Measurements from ENCODE around the gene HS6ST3.

The HS6ST3 gene

GRCh38 chr13:96185818-96186217, 95.9 kb downstream of the HS6ST3 start:
- no peaks in the 10 kb centered on the region for H3K4me1 ChIP-seq (ENCODE audit: insufficient read depth, low read length)
- H3K9ac ChIP-seq (ENCODE audit: low read depth, low read length): no peak overlapping the region
- no peaks in the 10 kb centered on the region for H3K36me3 ChIP-seq (ENCODE audit: insufficient read depth, low read length)
- ATAC-seq (ENCODE audit: insufficient read depth, low read depth): no peak
- DNase-seq: no peak
- no peak overlapping the region for H3K4me3 ChIP-seq (ENCODE audit: low read depth in 1 of 2, low read length in 2 of 2)
- no peaks in the 10 kb centered on the region for H3K27me3 ChIP-seq (ENCODE audit: insufficient read depth, low read length, poor library complexity)
- H2AFZ ChIP-seq (ENCODE audit: low read depth, low read length): no peak overlapping the region
- no peaks in the 10 kb centered on the region for H4K20me1 ChIP-seq (ENCODE audit: insufficient read depth, low read length)
- H3K27ac ChIP-seq (ENCODE audit: low read length): no peak overlapping the region
- no peaks in the 10 kb centered on the region for H3K9me3 ChIP-seq (ENCODE audit: insufficient read depth, low read length, severe bottlenecking)
- no peak overlapping the region for H3K4me2 ChIP-seq (ENCODE audit: insufficient read depth, low read length)
- TF ChIP-seq EZH2 (IDR thresholded peaks at IDR 0.05; ENCODE audit: borderline replicate concordance, low read depth, low read length, severe bottlenecking) (no peak), CTCF (IDR thresholded peaks at IDR 0.05; ENCODE audit: borderline replicate concordance, extremely low read depth, low read length, poor library complexity, severe bottlenecking) (no peak)
- no peaks in the 10 kb centered on the region for H3K79me2 ChIP-seq (ENCODE audit: insufficient read depth, low read length)

GRCh38 chr13:96191367-96191766, 101.5 kb downstream of the HS6ST3 start:
- no peak for ATAC-seq (ENCODE audit: insufficient read depth, low read depth)
- Histone ChIP-seq H3K36me3 (ENCODE audit: insufficient read depth, low read length) (no peaks in the 10 kb centered on the region), H3K9ac (ENCODE audit: low read depth, low read length) (no peak overlapping the region), H3K4me1 (ENCODE audit: insufficient read depth, low read length) (no peaks in the 10 kb centered on the region), H3K4me3 (ENCODE audit: low read depth in 1 of 2, low read length in 2 of 2) (no peak overlapping the region), H3K79me2 (ENCODE audit: insufficient read depth, low read length) (no peaks in the 10 kb centered on the region), H4K20me1 (ENCODE audit: insufficient read depth, low read length) (no peaks in the 10 kb centered on the region), H3K27me3 (ENCODE audit: insufficient read depth, low read length, poor library complexity) (no peaks in the 10 kb centered on the region), H3K9me3 (ENCODE audit: insufficient read depth, low read length, severe bottlenecking) (no peaks in the 10 kb centered on the region), H3K4me2 (ENCODE audit: insufficient read depth, low read length) (no peak overlapping the region), H2AFZ (ENCODE audit: low read depth, low read length) (no peak overlapping the region), H3K27ac (ENCODE audit: low read length) (no peak overlapping the region)
- DNase-seq: no peak
- TF ChIP-seq EZH2 (IDR thresholded peaks at IDR 0.05; ENCODE audit: borderline replicate concordance, low read depth, low read length, severe bottlenecking): no peak
- TF ChIP-seq CTCF (IDR thresholded peaks at IDR 0.05; ENCODE audit: borderline replicate concordance, extremely low read depth, low read length, poor library complexity, severe bottlenecking): no peak

- Histone ChIP-seq H3K9me3 (ENCODE audit: insufficient read depth, low read length, severe bottlenecking) (no peaks in the 10 kb centered on the region), H3K4me1 (ENCODE audit: insufficient read depth, low read length) (no peaks in the 10 kb centered on the region), H3K36me3 (ENCODE audit: insufficient read depth, low read length) (no peaks in the 10 kb centered on the region), H3K4me3 (ENCODE audit: low read depth in 1 of 2, low read length in 2 of 2) (no peak overlapping the region), H3K4me2 (ENCODE audit: insufficient read depth, low read length) (no peak overlapping the region), H3K9ac (ENCODE audit: low read depth, low read length) (no peak overlapping the region), H3K79me2 (ENCODE audit: insufficient read depth, low read length) (no peaks in the 10 kb centered on the region), H3K27ac (ENCODE audit: low read length) (no peak overlapping the region), H4K20me1 (ENCODE audit: insufficient read depth, low read length) (no peaks in the 10 kb centered on the region), H2AFZ (ENCODE audit: low read depth, low read length) (no peak overlapping the region), H3K27me3 (ENCODE audit: insufficient read depth, low read length, poor library complexity) (no peaks in the 10 kb centered on the region)
- DNase-seq (no peak), ATAC-seq (ENCODE audit: insufficient read depth, low read depth) (no peak)
- TF ChIP-seq EZH2 (IDR thresholded peaks at IDR 0.05; ENCODE audit: borderline replicate concordance, low read depth, low read length, severe bottlenecking) (no peak), CTCF (IDR thresholded peaks at IDR 0.05; ENCODE audit: borderline replicate concordance, extremely low read depth, low read length, poor library complexity, severe bottlenecking) (no peak)
Observed at GRCh38 chr13:96193728-96194310, 103.9 kb downstream of the HS6ST3 start.

GRCh38 chr13:96198038-96198437, 108.1 kb downstream of the HS6ST3 start:
- DNase-seq (no peak), ATAC-seq (ENCODE audit: insufficient read depth, low read depth) (no peak)
- TF ChIP-seq EZH2 (IDR thresholded peaks at IDR 0.05; ENCODE audit: borderline replicate concordance, low read depth, low read length, severe bottlenecking) (no peak), CTCF (IDR thresholded peaks at IDR 0.05; ENCODE audit: borderline replicate concordance, extremely low read depth, low read length, poor library complexity, severe bottlenecking) (no peak)
- H3K9ac ChIP-seq (ENCODE audit: low read depth, low read length): no peak overlapping the region
- no peaks in the 10 kb centered on the region for H3K9me3 ChIP-seq (ENCODE audit: insufficient read depth, low read length, severe bottlenecking)
- no peak overlapping the region for H2AFZ ChIP-seq (ENCODE audit: low read depth, low read length)
- H3K4me1 ChIP-seq (ENCODE audit: insufficient read depth, low read length): no peaks in the 10 kb centered on the region
- no peak overlapping the region for H3K27ac ChIP-seq (ENCODE audit: low read length)
- no peak overlapping the region for H3K4me2 ChIP-seq (ENCODE audit: insufficient read depth, low read length)
- H3K4me3 ChIP-seq (ENCODE audit: low read depth in 1 of 2, low read length in 2 of 2): no peak overlapping the region
- no peaks in the 10 kb centered on the region for H3K36me3 ChIP-seq (ENCODE audit: insufficient read depth, low read length)
- H3K79me2 ChIP-seq (ENCODE audit: insufficient read depth, low read length): no peaks in the 10 kb centered on the region
- H4K20me1 ChIP-seq (ENCODE audit: insufficient read depth, low read length): no peaks in the 10 kb centered on the region
- no peaks in the 10 kb centered on the region for H3K27me3 ChIP-seq (ENCODE audit: insufficient read depth, low read length, poor library complexity)

Data from DND-41 (cell line).